ENCODE results near the gene ADARB2.
"Not testable (repeated sequence)": the region's sequence is repeated elsewhere in the genome, so short reads cannot be mapped to it uniquely, and the experiment has no call there.

Gene ADARB2

GRCh38 chr10:1162481-1163203 lies 574.7 kb downstream of the ADARB2 start:
- intact Hi-C loops (cut with DNase I) = no loop called here
- peak in 17 of 42 donors; percentile 1 to 34 (median 8) for DNase-seq

DNA sequence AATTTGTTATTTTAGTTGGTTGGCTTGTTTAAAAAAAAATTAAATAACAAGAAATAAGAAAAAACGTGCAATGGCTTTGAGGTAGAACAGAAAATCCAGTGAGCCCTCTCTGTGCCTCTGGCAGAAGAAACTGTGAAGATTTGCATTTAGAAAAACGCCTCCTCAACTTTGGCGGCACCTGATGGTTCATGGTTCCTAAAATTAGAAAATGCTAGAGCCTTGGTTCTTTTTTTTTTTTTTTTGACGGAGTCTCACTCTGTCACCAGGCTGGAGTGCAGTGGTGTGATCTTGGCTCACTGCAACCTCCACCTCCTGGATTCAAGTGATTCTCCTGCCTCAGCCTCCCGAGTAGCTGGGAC lies 576.0 kb downstream of the ADARB2 start:
- intact Hi-C loops (cut with DNase I) = not testable (repeated sequence)

GRCh38 chr10:1160561-1161314 lies 576.6 kb downstream of the ADARB2 start:
- peak in 17 of 42 donors; percentile 3 to 41 (median 11) for DNase-seq
- intact Hi-C loops (cut with DNase I) = no loop called here

More for the DNA sequence above, 576.0 kb downstream of the ADARB2 start:
- DNase-seq = peak in 24 of 42 donors; percentile 9 to 73 (median 42)

DNA sequence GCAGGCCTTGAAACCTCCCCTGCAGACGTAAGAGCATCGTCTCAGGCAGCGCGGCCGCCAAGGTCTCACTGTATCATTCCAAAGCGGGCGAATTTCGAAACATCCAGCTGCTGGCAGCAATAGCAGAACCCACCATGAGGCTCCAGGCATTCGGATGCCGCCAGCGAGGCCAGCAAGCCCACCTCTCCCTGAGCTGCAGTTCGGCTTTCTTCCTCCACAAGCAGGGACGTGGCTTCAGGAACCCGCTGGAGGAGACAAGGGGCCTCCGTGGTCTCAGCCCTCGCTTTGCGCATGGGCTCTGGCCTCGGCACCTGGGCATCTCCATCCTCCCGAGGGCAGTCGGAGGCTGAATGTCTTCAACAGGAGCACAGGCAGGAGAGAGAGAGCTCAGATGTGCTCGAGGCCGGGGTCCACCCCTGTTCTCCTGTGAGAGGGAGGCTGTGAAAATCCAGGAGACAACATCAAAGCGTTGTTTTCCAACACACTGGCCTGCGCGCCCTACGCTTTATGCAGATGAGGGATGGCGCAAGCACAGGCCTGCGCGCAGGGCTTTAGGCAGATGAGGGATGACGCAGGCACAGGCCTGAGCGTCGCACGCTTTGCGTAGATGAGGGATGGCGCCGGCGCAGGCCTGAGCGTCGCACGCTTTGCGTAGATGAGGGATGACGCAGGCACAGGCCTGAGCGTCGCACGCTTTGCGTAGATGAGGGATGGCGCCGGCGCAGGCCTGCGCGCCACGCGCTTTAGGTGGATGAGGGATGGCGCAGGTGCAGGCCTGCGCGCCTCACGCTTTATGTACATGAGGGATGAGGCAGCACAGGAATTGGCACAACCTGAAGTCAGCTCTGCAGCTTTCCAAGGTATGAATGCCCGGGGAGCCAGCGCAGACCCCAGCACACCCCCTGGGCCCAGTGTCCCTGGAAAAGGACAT lies 577.9 kb downstream of the ADARB2 start:
- DNase-seq = peak in 15 of 42 donors; percentile 1 to 28 (median 10)
- intact Hi-C loops (cut with DNase I) = no loop called here

- intact Hi-C loops (cut with DNase I) = not testable (repeated sequence)
- DNase-seq = peak in 7 of 42 donors; percentile 1 to 13 (median 5)
Measured at GRCh38 chr10:1158536-1158935, 578.8 kb downstream of the ADARB2 start.

DNA sequence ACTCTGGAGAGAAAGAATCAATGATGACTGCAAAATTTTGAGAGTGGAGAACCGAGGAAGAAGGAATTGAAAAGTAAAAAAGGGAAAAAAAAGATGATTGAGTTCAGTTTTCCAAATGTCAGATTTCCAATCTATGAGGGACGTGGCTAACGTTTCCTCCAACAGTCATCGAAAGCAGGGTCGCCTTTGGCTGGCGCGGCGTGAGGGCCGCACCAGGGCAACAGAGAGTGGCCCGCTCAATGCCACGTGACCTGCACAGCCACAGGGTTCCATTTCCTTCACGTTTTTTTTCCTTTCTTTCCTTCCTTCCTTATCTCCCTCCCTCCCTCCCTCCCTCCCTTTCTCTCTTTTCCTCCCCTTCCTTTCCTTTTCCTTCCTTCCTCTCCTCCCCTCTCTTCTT lies 579.3 kb downstream of the ADARB2 start:
- DNase-seq = peak in 1 of 42 donors; percentile 4
- intact Hi-C loops (cut with DNase I) = no loop called here

- DNase-seq = peak in 3 of 42 donors; percentile 4 to 12 (median 10)
Measured at GRCh38 chr10:1157615-1157933, 579.8 kb downstream of the ADARB2 start.

GRCh38 chr10:1156921-1157614 lies 580.3 kb downstream of the ADARB2 start:
- intact Hi-C loops (cut with DNase I) = no loop called here
- peak in 8 of 42 donors; percentile 2 to 14 (median 4) for DNase-seq

More at GRCh38 chr10:1157615-1157933, 579.8 kb downstream of the ADARB2 start:
- intact Hi-C loops (cut with DNase I) = no loop called here

DNA sequence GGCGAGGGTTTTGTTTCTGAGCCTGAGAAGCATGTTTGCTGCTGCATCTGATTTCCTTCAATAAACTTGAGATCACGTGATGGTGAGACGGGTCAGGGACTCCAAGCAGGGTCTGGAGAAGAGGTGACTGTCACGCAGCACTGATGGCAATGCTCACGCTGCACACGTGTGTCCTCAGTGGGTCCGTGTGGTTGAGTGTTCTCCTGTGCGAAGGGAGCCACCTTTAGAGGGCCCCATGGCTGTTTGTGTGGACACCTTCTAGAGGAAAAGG lies 580.8 kb downstream of the ADARB2 start:
- intact Hi-C loops (cut with DNase I) = no loop called here
- peak in 2 of 42 donors; percentile 10 for DNase-seq

GRCh38 chr10:1155791-1156615 lies 581.3 kb downstream of the ADARB2 start:
- peak in 13 of 42 donors; percentile 0 to 39 (median 11) for DNase-seq
- intact Hi-C loops (cut with DNase I) = no loop called here

DNA sequence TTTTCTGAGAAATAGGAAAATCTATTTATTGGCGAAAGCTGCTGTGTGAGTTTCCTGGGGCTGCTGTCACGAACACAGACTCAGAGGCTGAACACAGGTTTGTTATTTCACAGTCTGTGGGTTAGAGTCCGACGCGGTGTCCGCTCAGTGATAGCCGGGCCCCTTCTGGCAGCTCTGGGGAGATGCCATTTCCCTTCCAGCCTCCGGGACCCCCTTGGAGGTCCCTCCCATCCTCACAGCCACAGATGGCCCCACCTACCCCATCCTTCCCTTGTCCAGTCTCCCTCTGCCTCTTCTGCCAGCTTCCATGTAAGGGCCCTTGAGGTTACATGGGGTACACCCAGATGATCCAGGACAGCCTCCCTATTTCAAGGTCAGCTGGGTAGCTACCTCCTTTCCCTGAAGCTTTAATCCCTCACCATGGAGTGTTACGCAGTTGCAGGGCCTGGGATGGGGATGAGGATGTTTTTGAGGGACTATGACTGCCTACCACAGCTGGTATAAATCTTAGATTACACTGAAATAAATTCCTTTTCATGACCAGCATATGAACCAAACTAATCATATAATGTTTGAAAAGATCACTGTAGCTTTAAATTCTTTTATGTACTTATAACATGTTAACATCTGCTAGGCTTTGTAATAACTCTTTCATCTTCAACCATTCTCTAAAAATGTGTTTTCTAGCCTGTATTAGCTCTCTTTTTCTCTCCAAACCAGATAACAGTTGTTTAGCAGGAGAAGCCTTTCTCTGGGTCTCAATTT lies 582.6 kb downstream of the ADARB2 start:
- intact Hi-C loops (cut with DNase I) = no loop called here
- DNase-seq = peak in 9 of 42 donors; percentile 2 to 25 (median 5)

DNA sequence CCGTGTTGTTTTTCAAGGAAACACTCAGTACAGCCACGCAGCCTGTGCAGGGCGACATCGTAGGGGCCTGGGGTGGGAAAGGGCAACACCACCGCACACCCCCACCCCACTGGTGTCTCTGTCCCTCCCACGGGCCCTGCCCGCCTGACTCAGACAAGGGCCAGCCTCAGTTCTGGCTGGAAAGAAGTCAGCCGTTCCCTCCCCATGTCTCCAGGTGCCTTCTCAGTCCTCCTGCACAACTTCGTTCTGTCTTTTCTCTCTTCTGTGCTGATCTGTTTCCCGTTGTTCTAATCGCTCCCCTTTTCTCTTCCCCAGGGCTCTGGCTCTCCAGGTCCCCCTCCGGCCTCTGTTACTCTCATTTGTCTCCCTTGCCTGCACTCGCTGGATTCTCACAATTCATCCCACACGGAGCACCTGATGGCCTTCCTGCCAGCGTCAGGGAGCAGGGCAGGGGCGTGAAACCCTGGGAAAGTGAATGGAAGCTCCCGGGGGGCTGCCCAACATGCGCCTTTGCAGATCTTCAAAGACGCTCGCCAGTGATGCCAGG lies 583.4 kb downstream of the ADARB2 start:
- intact Hi-C loops (cut with DNase I) = no loop called here
- peak in 11 of 42 donors; percentile 1 to 37 (median 9) for DNase-seq

DNA sequence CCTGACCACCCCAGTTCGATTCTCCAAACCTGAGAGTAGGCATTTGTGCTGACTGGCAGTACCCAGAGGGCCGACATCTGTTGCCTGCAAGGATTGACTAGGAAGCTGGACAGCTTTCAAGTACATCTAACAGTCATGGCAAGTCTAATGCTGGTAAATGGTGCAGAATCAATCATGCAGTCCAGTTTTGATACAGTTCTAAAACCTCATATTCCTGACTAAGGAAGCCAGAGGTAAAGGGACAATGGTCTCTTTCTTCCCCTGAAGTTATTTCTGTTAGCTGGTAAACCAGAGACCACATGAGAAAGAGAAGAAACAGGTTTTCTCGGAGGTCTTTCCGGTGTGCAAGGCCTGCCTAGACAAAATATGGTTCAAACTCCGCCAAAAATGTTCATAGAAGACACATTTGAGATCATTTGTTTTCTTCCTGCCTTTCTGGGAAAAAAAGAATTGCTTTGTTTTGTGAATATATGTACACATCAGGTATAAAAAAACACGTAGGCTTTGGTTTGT lies 584.0 kb downstream of the ADARB2 start:
- intact Hi-C loops (cut with DNase I) = no loop called here
- DNase-seq = peak in 1 of 42 donors; percentile 11

- intact Hi-C loops (cut with DNase I) = no loop called here
- DNase-seq = peak in 9 of 42 donors; percentile 2 to 20 (median 6)
Measured at GRCh38 chr10:1152386-1153250, 584.7 kb downstream of the ADARB2 start.

DNA sequence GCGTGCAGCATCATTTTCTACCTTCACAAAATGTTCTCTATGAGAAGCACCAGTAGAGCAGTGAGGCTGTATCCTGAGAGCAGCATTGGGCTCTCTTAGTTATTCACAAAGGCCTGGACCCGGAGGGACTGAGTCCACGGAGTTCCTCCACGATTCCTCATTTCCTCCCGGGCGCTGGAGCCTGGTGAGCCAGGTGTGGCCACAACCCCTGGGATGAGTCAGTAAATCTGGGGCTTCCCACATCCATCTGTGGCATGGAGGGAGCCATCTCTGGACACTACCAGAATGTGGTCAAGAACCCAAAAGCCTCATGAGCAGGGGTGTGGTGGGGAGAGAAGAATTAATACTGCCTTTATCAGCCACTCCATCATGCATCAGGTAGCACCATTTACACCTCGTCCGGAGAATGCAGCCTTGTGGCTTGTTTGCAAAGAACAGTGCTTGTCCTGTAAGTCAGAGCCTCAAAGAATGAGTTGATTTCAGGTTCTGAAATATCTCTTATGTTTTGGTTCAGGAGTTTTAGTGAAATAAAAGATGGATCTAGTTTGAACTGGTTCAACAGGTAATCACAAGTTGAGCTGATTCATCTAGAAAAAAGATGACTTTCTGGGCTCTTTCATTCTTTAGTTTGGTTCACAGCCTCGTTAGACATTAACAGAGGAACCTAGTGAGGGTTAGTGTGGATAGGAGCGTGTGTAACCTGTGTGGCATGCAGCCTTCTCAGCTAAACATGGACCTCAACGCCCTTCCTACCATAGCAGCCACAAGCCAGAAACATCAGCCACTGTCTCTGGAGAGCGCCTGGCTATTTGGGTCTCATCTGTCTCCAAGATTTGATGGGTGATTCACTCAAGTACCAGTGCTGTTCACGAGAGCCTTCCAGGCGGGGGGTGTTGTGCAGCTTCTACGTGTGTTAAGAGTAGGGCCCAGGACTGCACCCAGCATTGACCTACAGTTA lies 586.0 kb downstream of the ADARB2 start:
- peak in 6 of 42 donors; percentile 5 to 36 (median 15) for DNase-seq

More for the DNA sequence above, 586.0 kb downstream of the ADARB2 start:
- intact Hi-C loops (cut with DNase I) = no loop called here
